GM12801 (cell line): ENCODE measurements around the gene SDC1.

Source experiments
- TF ChIP-seq, protein P1 (sequence below): IDR thresholded peaks from one replicate; pipeline ENCODE4 v1.5.1; 2011; ENCODE audit warnings: control low read depth; ENCODE audit not compliant: insufficient read length; ENCODE audit errors: extremely low read depth

Gene SDC1

GRCh38 chr2:20165677-20166509 is 59.0 kb downstream of the SDC1 start:
- TF ChIP-seq, protein P1, sequence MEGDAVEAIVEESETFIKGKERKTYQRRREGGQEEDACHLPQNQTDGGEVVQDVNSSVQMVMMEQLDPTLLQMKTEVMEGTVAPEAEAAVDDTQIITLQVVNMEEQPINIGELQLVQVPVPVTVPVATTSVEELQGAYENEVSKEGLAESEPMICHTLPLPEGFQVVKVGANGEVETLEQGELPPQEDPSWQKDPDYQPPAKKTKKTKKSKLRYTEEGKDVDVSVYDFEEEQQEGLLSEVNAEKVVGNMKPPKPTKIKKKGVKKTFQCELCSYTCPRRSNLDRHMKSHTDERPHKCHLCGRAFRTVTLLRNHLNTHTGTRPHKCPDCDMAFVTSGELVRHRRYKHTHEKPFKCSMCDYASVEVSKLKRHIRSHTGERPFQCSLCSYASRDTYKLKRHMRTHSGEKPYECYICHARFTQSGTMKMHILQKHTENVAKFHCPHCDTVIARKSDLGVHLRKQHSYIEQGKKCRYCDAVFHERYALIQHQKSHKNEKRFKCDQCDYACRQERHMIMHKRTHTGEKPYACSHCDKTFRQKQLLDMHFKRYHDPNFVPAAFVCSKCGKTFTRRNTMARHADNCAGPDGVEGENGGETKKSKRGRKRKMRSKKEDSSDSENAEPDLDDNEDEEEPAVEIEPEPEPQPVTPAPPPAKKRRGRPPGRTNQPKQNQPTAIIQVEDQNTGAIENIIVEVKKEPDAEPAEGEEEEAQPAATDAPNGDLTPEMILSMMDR = no peak

- TF ChIP-seq, protein P1 = no peak
Measured at GRCh38 chr2:20164734-20165478, 60.0 kb downstream of the SDC1 start.

DNA sequence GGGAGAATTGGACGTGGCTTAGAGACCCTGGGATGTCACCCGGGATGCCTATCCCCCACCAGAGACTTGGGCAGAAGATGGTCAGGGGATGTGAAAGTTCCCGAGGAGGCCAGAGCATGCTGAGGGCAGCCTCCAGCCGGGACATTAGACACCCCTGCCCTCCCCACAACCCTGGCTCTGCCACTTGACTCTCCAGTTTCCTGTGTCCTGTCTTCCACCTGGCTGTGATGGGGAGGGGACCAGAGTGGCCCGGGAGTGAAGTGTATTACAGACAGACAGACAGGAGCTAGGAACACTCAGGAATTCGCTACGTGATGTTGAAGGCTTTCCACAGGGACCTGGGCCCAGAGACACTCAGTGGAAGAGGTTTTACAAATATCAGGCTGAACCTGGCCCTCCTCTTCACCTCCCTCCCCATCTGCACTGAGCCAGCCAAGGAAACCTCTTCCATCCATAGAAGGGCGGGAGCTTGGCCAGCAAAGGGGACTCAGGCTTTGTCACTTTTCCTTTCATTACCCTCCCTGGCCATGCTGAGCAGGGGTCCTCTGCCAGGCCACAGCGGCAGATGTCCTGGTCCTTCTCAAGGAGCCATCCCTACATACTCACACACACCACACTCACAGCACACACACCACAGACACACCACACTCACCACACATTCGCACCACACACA is 60.7 kb downstream of the SDC1 start:
- TF ChIP-seq, protein P1 = no peak

GRCh38 chr2:20159411-20160070 is 65.4 kb downstream of the SDC1 start:
- TF ChIP-seq, protein P1 = no peak

GRCh38 chr2:20157193-20157891 is 67.6 kb downstream of the SDC1 start:
- TF ChIP-seq, protein P1 = no peak

DNA sequence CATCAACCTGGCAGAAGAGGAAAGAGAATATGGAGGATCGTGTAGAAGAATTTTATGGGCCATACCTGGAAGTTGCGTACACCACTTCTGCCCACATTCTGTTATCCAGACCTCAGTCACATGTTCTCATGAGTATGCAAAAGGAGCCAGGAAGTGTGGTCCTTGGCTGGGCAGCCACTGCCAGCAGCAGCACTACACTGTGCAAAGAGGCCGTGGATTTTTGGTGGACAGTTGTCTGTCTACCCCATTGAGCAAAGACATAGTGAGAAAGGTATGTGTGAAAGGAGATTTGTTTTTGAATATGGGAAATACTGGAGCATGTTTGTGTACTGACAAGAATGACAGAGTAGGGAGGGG is 68.1 kb downstream of the SDC1 start:
- TF ChIP-seq, protein P1 = no peak
